ENCODE data around the gene TMTC1. TPM values are rescaled to one million over a fixed set of nuclear protein-coding genes. Genes with fewer than 3 reads are reported as not detected.
A peak's percentile ranks its signal among the peaks of the same experiment; 100 is the strongest.
"Not testable (repeated sequence)": the region's sequence is repeated elsewhere in the genome, so short reads cannot be mapped to it uniquely, and the experiment has no call there.

TMTC1 gene
- total RNA-seq (not detected), polyA plus RNA-seq (not detected)

DNA sequence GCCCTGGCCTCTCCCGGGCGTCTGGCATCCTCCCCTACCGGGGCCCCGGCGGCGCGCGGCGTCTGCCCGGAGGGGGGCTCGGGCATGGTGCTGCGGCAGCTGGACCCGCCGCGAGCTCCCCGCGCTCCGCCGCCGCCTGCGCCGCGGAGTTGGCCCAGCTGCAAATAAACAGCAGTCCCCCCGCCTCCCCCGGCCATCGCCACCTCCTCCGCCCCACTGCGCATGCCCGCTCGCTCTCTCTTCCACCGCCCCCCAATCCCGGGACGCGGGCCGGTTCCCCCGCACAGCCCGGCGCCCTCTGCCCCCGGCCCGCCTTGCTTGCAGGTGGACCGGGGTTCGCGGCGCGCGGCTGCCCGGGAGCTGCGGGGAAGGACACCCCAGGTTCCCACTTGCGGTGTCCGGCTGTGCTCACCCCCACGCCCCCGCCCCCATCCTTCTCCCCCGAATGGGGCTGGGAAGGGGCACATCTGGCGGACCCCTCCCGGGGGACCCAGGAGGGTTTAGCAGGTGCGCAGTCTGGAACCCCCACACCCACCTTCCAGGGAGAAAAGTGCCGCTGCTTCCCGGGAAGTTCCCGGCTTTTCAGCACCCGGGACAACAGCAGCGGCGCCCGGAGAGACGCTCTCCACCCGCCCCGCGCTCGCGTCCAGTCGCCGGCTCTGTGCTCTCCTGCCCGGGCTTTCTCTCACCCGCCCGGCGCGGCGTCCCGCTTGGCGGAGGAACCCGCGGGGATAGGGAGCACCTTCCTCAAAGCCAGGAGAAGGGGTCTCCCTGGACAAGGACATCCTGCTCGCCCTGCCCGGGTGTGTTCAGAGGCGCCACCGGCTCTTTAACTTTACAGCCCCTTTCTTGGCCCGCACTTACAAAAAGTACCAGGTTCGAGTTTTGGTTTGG is at the start of gene TMTC1:
TMTC1 (minus strand) TSS at position 170 of the 894 bp plus-strand sequence. CDS start 191 bp downstream, outside the sequence.
- no peak for DNase-seq
- peaks cover 0 to 11% (median under 1%) of the 10 kb centered on the region in 8 donors for H3K9me3 Mint-ChIP-seq
- CTCF ChIA-PET (ENCODE audit: partially characterized antibody) = no interaction called here

GRCh38 chr12:29831173-29831572 is 47.4 kb upstream of the TMTC1 start:
- Histone ChIP-seq H3K9me3 (ENCODE audit: control insufficient read depth in 1 of 2, low read length in 2 of 2) (no peaks in the 10 kb centered on the region), H3K4me3 (ENCODE audit: low read length in 2 of 2) (no peak overlapping the region), H3K27me3 (ENCODE audit: insufficient read depth, low read length) (no peaks in the 10 kb centered on the region), H3K4me1 (ENCODE audit: insufficient read depth, low read length) (no peaks in the 10 kb centered on the region), H3K27ac (ENCODE audit: low read depth, low read length) (no peak overlapping the region), H3K36me3 (ENCODE audit: insufficient read depth, low read length) (no peaks in the 10 kb centered on the region)
- CTCF ChIA-PET (ENCODE audit: partially characterized antibody) = no interaction called here
- no peak overlapping the region for H3K27ac Mint-ChIP-seq
- intact Hi-C loops (cut with micrococcal nuclease) = no loop called here
- no peak for DNase-seq
- POLR2A ChIA-PET (ENCODE audit: partially characterized antibody) = no interaction called here
- H3K36me3 Mint-ChIP-seq = no peaks in the 10 kb centered on the region
- H3K4me3 Mint-ChIP-seq = no peak overlapping the region
- H3K4me1 Mint-ChIP-seq = no peaks in the 10 kb centered on the region
- no peaks in the 10 kb centered on the region for H3K27me3 Mint-ChIP-seq
- H3K9me3 Mint-ChIP-seq = peaks cover 0 to 48% (median 21%) of the 10 kb centered on the region in 8 donors

More for the DNA sequence above, at the start of gene TMTC1:
- H3K4me1 Mint-ChIP-seq = peaks cover 0 to 9% (median 4%) of the 10 kb centered on the region in 4 donors
- no peak within 1 kb of the TSS for H3K27ac ChIP-seq (ENCODE audit: low read depth, low read length)
- no peaks in the 10 kb centered on the region for H3K9me3 ChIP-seq (ENCODE audit: control insufficient read depth in 1 of 2, low read length in 2 of 2)
- H3K4me3 ChIP-seq (ENCODE audit: low read length in 2 of 2) = no peak within 1 kb of the TSS
- no peaks in the 10 kb centered on the region for H3K36me3 ChIP-seq (ENCODE audit: insufficient read depth, low read length)
- H3K4me3 Mint-ChIP-seq = peak within 1 kb of the TSS in 3 of 8 donors; percentile 32 to 48 (median 38)
- no peaks in the 10 kb centered on the region for H3K36me3 Mint-ChIP-seq
- peaks cover 23 to 29% of the 10 kb centered on the region in 2 donors for H3K27me3 Mint-ChIP-seq
- H3K27me3 ChIP-seq (ENCODE audit: insufficient read depth, low read length) = peaks cover 3% of the 10 kb centered on the region
- intact Hi-C loops (cut with micrococcal nuclease) = no loop called here
- POLR2A ChIA-PET (ENCODE audit: partially characterized antibody) = no interaction called here
- no peak within 1 kb of the TSS for H3K27ac Mint-ChIP-seq
- peaks cover 3% of the 10 kb centered on the region for H3K4me1 ChIP-seq (ENCODE audit: insufficient read depth, low read length)

DNA sequence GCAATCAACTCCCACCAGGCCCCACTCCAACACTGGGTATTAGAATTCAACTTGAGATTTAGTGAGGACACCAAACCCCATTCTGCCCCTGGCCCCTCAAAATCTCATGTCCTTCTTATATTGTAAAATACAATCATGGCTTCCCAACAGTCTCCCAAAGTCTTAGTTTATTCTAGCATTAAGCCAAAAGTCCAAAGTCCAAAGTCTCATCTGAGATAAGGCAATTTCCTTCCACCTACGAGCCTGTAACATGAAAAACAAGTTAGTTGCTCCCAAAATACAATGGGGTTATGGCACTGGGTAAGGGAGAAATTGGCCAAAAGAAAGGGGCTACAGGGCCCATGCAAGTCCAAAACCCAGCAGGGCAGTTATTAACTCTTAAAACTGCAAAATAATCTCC is 46.6 kb upstream of the TMTC1 start:
- Mint-ChIP-seq H3K36me3 (no peaks in the 10 kb centered on the region), H3K9me3 (peaks cover 0 to 43% (median 20%) of the 10 kb centered on the region in 8 donors), H3K27me3 (no peaks in the 10 kb centered on the region), H3K27ac (no peak overlapping the region), H3K4me1 (no peaks in the 10 kb centered on the region), H3K4me3 (no peak overlapping the region)
- H3K4me3 ChIP-seq (ENCODE audit: low read length in 2 of 2) = no peak overlapping the region
- H3K4me1 ChIP-seq (ENCODE audit: insufficient read depth, low read length) = no peaks in the 10 kb centered on the region
- CTCF ChIA-PET (ENCODE audit: partially characterized antibody) = no interaction called here
- H3K27ac ChIP-seq (ENCODE audit: low read depth, low read length) = no peak overlapping the region
- H3K9me3 ChIP-seq (ENCODE audit: control insufficient read depth in 1 of 2, low read length in 2 of 2) = no peaks in the 10 kb centered on the region
- H3K36me3 ChIP-seq (ENCODE audit: insufficient read depth, low read length) = no peaks in the 10 kb centered on the region
- POLR2A ChIA-PET (ENCODE audit: partially characterized antibody) = no interaction called here
- DNase-seq = no peak
- no peaks in the 10 kb centered on the region for H3K27me3 ChIP-seq (ENCODE audit: insufficient read depth, low read length)
- intact Hi-C loops (cut with micrococcal nuclease) = no loop called here

DNA sequence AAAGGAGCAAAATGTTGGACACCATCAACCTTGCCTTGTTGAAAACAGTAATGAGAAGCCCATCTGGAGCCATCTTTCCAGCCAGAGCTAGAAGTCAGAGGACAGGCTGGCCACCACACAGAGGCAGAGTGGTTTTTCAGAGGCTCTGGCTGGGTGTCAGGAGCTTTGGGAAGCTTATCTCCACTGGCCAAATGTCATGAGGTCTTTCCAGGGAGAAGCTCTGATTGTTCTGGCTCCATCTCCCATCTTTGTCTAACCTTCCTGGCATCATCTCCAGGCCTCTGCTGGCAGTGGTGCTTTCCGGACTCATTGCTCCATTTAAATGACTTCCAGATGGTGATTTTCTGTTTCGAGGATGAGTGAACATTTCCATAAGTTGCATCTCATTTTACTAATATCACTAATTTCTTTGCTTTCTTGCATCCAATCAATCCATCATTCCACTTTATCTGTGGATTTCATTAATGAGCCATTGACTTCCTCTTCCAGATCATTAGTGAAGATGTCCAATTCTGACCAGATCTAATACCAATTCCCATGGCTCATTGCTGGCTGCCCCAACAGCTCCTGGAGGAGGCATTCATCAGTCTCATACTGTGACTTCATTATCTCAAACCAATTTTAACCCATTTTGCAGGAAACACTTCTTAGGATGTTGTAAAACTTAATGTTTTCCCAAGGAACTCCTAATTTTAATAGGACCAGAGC is 35.3 kb upstream of the TMTC1 start:
- no peaks in the 10 kb centered on the region for H3K36me3 ChIP-seq (ENCODE audit: insufficient read depth, low read length)
- ChIA-PET CTCF (ENCODE audit: partially characterized antibody) (no interaction called here), POLR2A (ENCODE audit: partially characterized antibody) (no interaction called here)

GRCh38 chr12:29816874-29817725 is 33.4 kb upstream of the TMTC1 start:
- Mint-ChIP-seq H3K27me3 (no peaks in the 10 kb centered on the region), H3K4me3 (no peak overlapping the region), H3K9me3 (peaks cover 0 to 11% (median 1%) of the 10 kb centered on the region in 8 donors), H3K4me1 (no peaks in the 10 kb centered on the region), H3K36me3 (no peaks in the 10 kb centered on the region), H3K27ac (no peak overlapping the region)
- ChIA-PET POLR2A (ENCODE audit: partially characterized antibody) (no interaction called here), CTCF (ENCODE audit: partially characterized antibody) (no interaction called here)
- Histone ChIP-seq H3K4me1 (ENCODE audit: insufficient read depth, low read length) (no peaks in the 10 kb centered on the region), H3K9me3 (ENCODE audit: control insufficient read depth in 1 of 2, low read length in 2 of 2) (no peaks in the 10 kb centered on the region), H3K27ac (ENCODE audit: low read depth, low read length) (no peak overlapping the region), H3K36me3 (ENCODE audit: insufficient read depth, low read length) (no peaks in the 10 kb centered on the region), H3K27me3 (ENCODE audit: insufficient read depth, low read length) (no peaks in the 10 kb centered on the region), H3K4me3 (ENCODE audit: low read length in 2 of 2) (no peak overlapping the region)
- intact Hi-C loops (cut with micrococcal nuclease) = no loop called here
- DNase-seq = no peak

More for the DNA sequence above, 35.3 kb upstream of the TMTC1 start:
- Mint-ChIP-seq H3K4me3 (no peak overlapping the region), H3K4me1 (no peaks in the 10 kb centered on the region), H3K27ac (no peak overlapping the region), H3K36me3 (no peaks in the 10 kb centered on the region), H3K27me3 (no peaks in the 10 kb centered on the region), H3K9me3 (peaks cover 0 to 11% (median 3%) of the 10 kb centered on the region in 8 donors)
- no peaks in the 10 kb centered on the region for H3K27me3 ChIP-seq (ENCODE audit: insufficient read depth, low read length)
- H3K4me1 ChIP-seq (ENCODE audit: insufficient read depth, low read length) = no peaks in the 10 kb centered on the region
- H3K4me3 ChIP-seq (ENCODE audit: low read length in 2 of 2) = no peak overlapping the region
- no peak overlapping the region for H3K27ac ChIP-seq (ENCODE audit: low read depth, low read length)
- no peak for DNase-seq
- intact Hi-C loops (cut with micrococcal nuclease) = no loop called here
- H3K9me3 ChIP-seq (ENCODE audit: control insufficient read depth in 1 of 2, low read length in 2 of 2) = no peaks in the 10 kb centered on the region

DNA sequence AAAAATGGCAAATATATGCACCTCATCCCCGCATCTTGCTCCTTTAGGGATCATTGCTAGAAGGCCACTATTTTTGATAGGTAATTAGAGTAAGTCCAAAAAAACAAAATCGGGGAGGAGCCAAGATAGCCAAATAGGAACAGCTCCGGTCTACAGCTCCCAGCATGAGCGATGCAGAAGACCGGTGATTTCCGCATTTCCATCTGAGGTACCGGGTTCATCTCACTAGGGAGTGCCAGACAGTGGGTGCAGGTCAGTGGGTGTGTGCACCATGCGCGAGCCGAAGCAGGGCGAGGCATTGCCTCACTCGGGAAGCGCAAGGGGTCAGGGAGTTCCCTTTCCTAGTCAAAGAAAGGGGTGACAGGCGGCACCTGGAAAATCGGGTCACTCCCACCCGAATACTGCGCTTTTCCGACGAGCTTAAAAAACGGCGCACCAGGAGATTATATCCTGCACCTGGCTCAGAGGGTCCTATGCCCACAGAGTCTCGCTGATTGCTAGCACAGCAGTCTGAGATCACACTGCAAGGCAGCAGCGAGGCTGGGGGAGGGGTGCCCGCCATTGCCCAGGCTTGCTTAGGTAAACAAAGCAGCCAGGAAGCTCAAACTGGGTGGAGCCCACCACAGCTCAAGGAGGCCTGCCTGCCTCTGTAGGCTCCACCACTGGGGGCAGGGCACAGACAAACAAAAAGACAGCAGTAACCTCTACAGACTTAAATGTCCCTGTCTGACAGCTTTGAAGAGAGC is 26.0 kb upstream of the TMTC1 start:
- H3K27me3 ChIP-seq (ENCODE audit: insufficient read depth, low read length); H3K4me3 Mint-ChIP-seq; POLR2A ChIA-PET (ENCODE audit: partially characterized antibody); H3K9me3 Mint-ChIP-seq; intact Hi-C loops (cut with micrococcal nuclease); H3K27me3 Mint-ChIP-seq; H3K27ac ChIP-seq (ENCODE audit: low read depth, low read length); DNase-seq; H3K4me1 ChIP-seq (ENCODE audit: insufficient read depth, low read length); H3K4me3 ChIP-seq (ENCODE audit: low read length in 2 of 2); H3K27ac Mint-ChIP-seq; H3K4me1 Mint-ChIP-seq; H3K36me3 ChIP-seq (ENCODE audit: insufficient read depth, low read length); CTCF ChIA-PET (ENCODE audit: partially characterized antibody); H3K9me3 ChIP-seq (ENCODE audit: control insufficient read depth in 1 of 2, low read length in 2 of 2); H3K36me3 Mint-ChIP-seq: not testable (repeated sequence)
